Activated naive CD4-positive, alpha-beta T cell treated with anti-CD3 and anti-CD28 coated beads, Interleukin-2, amount 50 U/mL, for 72 hours (primary cell): ENCODE measurements around the gene FRMPD1. TPM values are rescaled to one million over a fixed set of nuclear protein-coding genes. Genes with fewer than 3 reads are reported as not detected.
"Not testable (repeated sequence)": the region's sequence is repeated elsewhere in the genome, so short reads cannot be mapped to it uniquely, and the experiment has no call there.

Experiments
- ATAC-seq, 2 donors: fragments of 150-1000 bp; cut with Tn5 transposase; 2 replicates each; pipeline ENCODE4 v1.10.0; 2021; ENCODE audit warnings: mild to moderate bottlenecking in 2 of 2, moderate library complexity in 2 of 2
- DNase-seq, 2 donors: peaks; one replicate each; pipeline ENCODE4 v3.0.0; 2021 to 2022; ENCODE audit warnings: low spot score in 2 of 2
- H3K27ac Mint-ChIP-seq, 2 donors: one replicate each; pipeline ENCODE4 v1.8.0; 2022; ENCODE audit warnings: mild to moderate bottlenecking in 2 of 2, mixed read lengths in 2 of 2
- H3K36me3 Mint-ChIP-seq, 2 donors: one replicate each; pipeline ENCODE4 v1.8.0; 2022; ENCODE audit warnings: mixed read lengths in 2 of 2
- H3K9me3 Mint-ChIP-seq, 2 donors: one replicate each; pipeline ENCODE4 v1.8.0; 2022; ENCODE audit warnings: mixed read lengths in 2 of 2
- total RNA-seq, 2 donors: library from RNA; stranded (reverse); gene quantifications; one replicate each; pipeline ENCODE4 v1.2.3, GENCODE V29; 2022

The FRMPD1 gene
- total RNA-seq, 2 donors from 2014 or later, result not detected

GRCh38 chr9:37745970-37746369, 95.2 kb downstream of the FRMPD1 start:
- H3K36me3 Mint-ChIP-seq, result no peaks in the 10 kb centered on the region
- no peak for DNase-seq
- no peak overlapping the region for H3K27ac Mint-ChIP-seq
- no peak for ATAC-seq
- no peaks in the 10 kb centered on the region for H3K9me3 Mint-ChIP-seq

GRCh38 chr9:37746448-37747270, 95.9 kb downstream of the FRMPD1 start:
- H3K36me3 Mint-ChIP-seq, result no peaks in the 10 kb centered on the region
- no peaks in the 10 kb centered on the region for H3K9me3 Mint-ChIP-seq
- DNase-seq, result no peak
- no peak overlapping the region for H3K27ac Mint-ChIP-seq
- peak in 1 of 2 donors; percentile 30 for ATAC-seq

DNA sequence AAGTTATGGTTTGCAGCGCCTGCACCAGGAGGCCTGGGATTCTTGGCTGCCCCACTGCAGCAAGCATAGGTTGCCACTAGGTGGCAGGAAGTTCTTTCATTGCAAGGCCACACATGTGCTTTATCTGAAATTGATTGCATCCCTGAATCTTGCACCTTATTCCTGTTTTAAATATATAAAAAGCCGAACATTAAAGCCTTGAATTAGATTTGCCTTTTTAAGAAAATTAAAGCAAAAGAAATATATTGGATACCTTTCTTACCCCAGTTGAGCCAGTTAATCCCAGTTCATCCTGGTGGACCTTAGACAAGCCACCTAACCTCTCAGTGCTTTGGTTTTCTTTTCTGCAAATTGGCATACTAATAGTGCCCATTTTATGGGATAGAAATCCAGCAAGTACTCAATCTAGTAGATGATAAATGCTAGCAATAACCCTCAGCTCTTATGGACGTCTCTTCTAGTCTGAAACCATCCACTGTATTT, 96.6 kb downstream of the FRMPD1 start:
- peak; percentile 87 to 90 for ATAC-seq
- Mint-ChIP-seq H3K9me3 (no peaks in the 10 kb centered on the region), H3K27ac (peak overlapping the region in 1 of 2 donors; percentile 57), H3K36me3 (no peaks in the 10 kb centered on the region)
- peak in 1 of 2 donors; percentile 59 for DNase-seq

DNA sequence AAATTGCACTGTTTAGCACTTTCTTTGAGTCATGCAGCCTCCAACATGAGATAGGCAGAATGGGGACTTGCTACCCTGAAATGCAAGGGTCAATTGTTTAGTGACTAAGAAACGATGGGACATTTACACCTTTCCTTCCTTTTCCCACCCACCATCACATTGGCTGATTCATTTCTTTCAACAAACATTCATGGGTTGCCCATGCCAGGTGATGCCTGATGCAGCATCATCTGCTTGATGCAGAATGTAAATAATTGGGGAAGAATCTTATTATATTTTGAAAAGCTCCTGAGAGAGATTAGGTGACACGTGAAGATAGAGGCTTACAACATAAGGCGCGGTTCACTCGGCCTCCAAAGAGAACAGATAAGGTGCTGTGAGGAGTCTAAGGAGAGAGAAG, 98.4 kb downstream of the FRMPD1 start:
- Mint-ChIP-seq H3K27ac (no peak overlapping the region), H3K36me3 (peaks cover 9 to 12% of the 10 kb centered on the region in 2 donors), H3K9me3 (peaks cover 0 to 5% of the 10 kb centered on the region in 2 donors)
- ATAC-seq (no peak), DNase-seq (no peak)

GRCh38 chr9:37751186-37751585, 100.4 kb downstream of the FRMPD1 start:
- DNase-seq (no peak), ATAC-seq (no peak)
- H3K9me3 Mint-ChIP-seq, result peaks cover 0 to 5% of the 10 kb centered on the region in 2 donors
- peaks cover 12 to 15% of the 10 kb centered on the region in 2 donors for H3K36me3 Mint-ChIP-seq
- no peak overlapping the region for H3K27ac Mint-ChIP-seq

GRCh38 chr9:37751704-37752103, 101.0 kb downstream of the FRMPD1 start:
- not testable (repeated sequence) for DNase-seq, H3K27ac Mint-ChIP-seq, H3K9me3 Mint-ChIP-seq, ATAC-seq
- peaks cover 14 to 15% of the 10 kb centered on the region in 2 donors for H3K36me3 Mint-ChIP-seq

DNA sequence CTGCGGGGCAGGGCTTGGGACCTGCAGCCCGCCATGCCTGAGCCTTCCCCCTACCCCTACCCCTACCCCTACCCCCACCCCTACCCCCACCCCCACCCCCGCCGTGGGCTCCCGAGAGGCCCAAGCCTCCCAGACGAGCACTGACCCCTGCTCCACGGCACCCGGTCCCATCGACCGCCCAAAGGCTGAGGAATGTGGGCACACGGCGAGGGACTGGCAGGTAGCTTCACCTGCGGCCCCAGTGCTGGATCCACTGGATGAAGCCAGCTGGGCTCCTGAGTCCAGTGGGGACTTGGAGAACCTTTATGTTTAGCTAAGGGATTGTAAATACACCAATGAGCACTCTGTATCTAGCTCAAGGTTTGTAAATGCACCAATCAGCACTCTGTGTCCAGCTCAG, 101.4 kb downstream of the FRMPD1 start:
- not testable (repeated sequence) for DNase-seq, ATAC-seq, H3K9me3 Mint-ChIP-seq, H3K27ac Mint-ChIP-seq
- H3K36me3 Mint-ChIP-seq, result peaks cover 14 to 15% of the 10 kb centered on the region in 2 donors

GRCh38 chr9:37752642-37753488, 102.1 kb downstream of the FRMPD1 start:
- peaks cover 14 to 15% of the 10 kb centered on the region in 2 donors for H3K36me3 Mint-ChIP-seq
- H3K9me3 Mint-ChIP-seq, result peaks cover 0 to 5% of the 10 kb centered on the region in 2 donors
- H3K27ac Mint-ChIP-seq, result peak overlapping the region; percentile 92
- ATAC-seq (no peak), DNase-seq (peak in 1 of 2 donors; percentile 15)

- ATAC-seq, result peak; percentile 90 to 97
- peak within 1 kb of the TSS; percentile 92 for H3K27ac Mint-ChIP-seq
- H3K36me3 Mint-ChIP-seq, result peaks cover 14 to 15% of the 10 kb centered on the region in 2 donors
- peaks cover 0 to 5% of the 10 kb centered on the region in 2 donors for H3K9me3 Mint-ChIP-seq
- DNase-seq, result peak; percentile 74 to 77
Measured at GRCh38 chr9:37753489-37754190, 102.9 kb downstream of the FRMPD1 start, which contains the start of gene TRMT10B. TSS of gene TRMT10B (plus strand) at chr9:37753805. CDS start at chr9:37761932, 8,127 bp downstream.

DNA sequence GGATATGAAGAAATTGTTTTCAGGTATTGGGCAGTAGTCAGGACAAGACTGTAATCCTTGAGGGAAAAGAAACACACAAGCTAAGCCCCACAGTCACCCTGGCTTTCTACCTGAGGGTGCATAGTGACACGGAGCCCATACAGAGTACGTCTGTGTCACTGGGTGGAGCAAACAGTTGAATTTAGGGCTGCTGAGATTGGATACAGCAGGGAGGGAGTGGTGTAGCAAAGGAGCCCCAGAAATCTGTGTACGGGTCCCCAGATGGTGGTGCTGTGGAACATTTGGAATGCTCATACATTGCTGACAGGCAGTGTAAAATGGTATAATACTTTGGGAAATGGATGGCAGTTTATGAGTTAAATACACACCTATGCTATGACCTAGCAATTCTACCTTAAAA, 108.0 kb downstream of the FRMPD1 start:
- ATAC-seq (no peak), DNase-seq (no peak)
- Mint-ChIP-seq H3K27ac (no peak overlapping the region), H3K9me3 (no peaks in the 10 kb centered on the region), H3K36me3 (peaks cover 8 to 17% of the 10 kb centered on the region in 2 donors)

DNA sequence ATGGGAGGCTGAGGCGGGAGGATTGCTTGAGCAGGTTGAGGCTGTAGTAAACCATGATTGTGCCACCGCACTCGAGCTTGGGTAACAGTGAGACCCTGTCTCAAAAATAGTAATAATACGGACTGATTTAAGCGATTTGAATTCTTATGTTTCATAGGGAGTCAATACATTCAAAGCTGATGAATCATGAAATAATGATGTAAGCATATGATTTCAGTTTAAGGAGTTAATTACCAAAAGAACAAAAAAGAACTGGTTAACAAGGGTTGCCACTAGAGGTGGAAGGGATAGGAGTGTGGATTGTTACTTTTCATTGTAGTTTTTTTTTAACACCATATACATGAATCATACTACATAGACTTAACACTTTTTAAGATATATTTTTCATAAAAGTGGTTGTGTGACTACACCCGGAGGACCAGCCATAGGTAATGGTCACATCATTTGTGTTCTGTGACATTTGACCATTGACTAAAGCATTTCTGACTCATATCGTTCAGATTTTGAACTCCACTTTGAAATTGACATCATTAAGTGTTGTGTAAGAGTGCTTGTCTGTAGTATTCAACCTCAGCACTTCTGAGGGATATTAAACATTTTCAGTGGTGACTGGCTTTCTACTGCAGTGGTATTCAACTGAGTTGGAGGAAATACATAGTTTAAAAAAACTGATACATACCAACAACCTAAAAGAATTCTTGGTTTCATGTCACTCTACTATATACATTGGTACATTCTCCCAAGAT, 109.8 kb downstream of the FRMPD1 start:
- peaks cover 4 to 27% of the 10 kb centered on the region in 2 donors for H3K36me3 Mint-ChIP-seq
- DNase-seq (no peak), ATAC-seq (peak in 1 of 2 donors; percentile 39)
- no peak overlapping the region for H3K27ac Mint-ChIP-seq
- H3K9me3 Mint-ChIP-seq, result no peaks in the 10 kb centered on the region

- no peaks in the 10 kb centered on the region for H3K9me3 Mint-ChIP-seq
- ATAC-seq (no peak), DNase-seq (no peak)
- H3K27ac Mint-ChIP-seq, result peak overlapping the region in 1 of 2 donors; percentile 22
- H3K36me3 Mint-ChIP-seq, result peaks cover 5 to 27% of the 10 kb centered on the region in 2 donors
Measured at GRCh38 chr9:37761511-37761910, 110.8 kb downstream of the FRMPD1 start.

DNA sequence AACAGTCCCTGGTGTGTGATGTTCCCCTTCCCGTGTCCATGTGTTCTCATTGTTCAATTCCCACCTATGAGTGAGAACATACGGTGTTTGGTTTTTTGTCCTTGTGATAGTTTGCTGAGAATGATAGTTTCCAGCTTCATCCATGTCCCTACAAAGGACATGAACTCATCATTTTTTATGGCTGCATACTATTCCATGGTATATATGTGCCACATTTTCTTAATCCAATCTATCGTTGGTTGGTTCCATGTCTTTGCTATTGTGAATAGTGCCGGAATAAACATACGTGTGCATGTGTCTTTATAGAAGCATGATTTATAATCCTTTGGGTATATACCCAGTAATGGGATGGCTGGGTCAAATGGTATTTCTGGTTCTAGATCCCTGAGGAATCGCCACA, 114.5 kb downstream of the FRMPD1 start:
- not testable (repeated sequence) for H3K9me3 Mint-ChIP-seq, H3K27ac Mint-ChIP-seq, ATAC-seq, DNase-seq
- peaks cover 5 to 28% of the 10 kb centered on the region in 2 donors for H3K36me3 Mint-ChIP-seq

- Mint-ChIP-seq H3K36me3 (peaks cover 5 to 13% of the 10 kb centered on the region in 2 donors), H3K9me3 (no peaks in the 10 kb centered on the region), H3K27ac (peak overlapping the region; percentile 18 to 57)
- no peak for ATAC-seq
- DNase-seq, result no peak
Measured at GRCh38 chr9:37769306-37769705, 118.6 kb downstream of the FRMPD1 start.

GRCh38 chr9:37769995-37770394, 119.2 kb downstream of the FRMPD1 start:
- H3K9me3 Mint-ChIP-seq, result no peaks in the 10 kb centered on the region
- no peak for DNase-seq

More at GRCh38 chr9:37769995-37770394, 119.2 kb downstream of the FRMPD1 start:
- Mint-ChIP-seq H3K36me3 (peaks cover 5 to 12% of the 10 kb centered on the region in 2 donors), H3K27ac (peak overlapping the region; percentile 57 to 81)
- no peak for ATAC-seq
